Stimulated activated CD8-positive, alpha-beta memory T cell treated with anti-CD3 and anti-CD28 coated beads, Interleukin-15, amount 100 ng/mL, for 24 hours (primary cell): ENCODE results near the gene FOXL1.

Experiments
- DNase-seq: peaks from one replicate; pipeline ENCODE4 v3.0.0-alpha.2; 2020; ENCODE audit warnings: low read depth

Gene FOXL1

DNA sequence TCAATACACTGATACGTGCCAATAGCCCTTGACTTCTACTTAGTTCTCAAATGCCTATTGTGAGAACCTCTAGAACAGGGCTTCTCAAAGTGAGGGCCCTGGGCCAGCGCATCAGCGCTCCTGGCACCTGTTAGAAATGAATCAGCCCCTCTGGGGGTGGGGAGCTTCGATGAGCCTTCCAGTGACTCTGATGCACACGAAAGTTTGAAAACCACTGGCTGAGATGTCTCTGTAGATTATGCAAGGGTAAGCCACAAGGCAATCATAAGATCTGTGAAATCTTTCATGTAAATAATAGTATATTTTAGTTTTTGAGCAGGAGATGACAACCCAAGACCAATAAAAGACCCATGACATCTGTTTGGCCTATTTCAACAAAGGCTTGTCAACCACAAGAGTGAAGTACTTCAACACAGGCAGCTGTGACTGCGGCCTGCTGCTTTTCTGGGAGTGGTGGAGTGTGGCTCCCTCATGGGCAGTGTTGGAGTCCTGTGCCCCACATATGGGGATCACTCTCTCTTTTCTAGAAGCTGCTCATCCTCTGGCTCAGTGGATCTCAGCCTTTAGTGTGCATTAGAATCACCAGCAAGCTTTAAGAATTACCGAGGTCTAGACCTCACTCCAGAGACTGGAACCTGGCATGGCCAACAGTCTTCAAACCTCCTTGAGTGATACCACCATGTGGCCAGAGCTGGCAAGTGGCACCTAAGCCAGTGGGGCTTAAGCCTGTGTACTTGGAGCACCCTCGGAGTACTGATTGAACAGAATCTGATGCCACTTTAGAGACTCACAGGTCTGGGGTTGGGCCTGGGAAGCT is 29.1 kb upstream of the FOXL1 start:
- DNase-seq, result no peak

DNA sequence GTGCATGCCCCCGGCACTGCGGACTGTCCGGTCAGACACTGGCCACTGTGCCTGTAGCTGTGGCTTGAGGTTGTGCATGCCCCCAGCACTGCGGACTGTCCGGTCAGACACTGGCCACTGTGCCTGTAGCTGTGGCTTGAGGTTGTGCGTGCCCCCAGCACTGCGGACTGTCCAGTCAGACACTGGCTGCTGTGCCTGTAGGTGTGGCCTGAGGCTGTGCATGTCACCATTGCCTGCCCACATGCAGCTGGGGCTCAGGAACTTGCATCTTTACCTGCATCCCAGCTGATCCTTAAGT is 28.5 kb upstream of the FOXL1 start:
- no peak for DNase-seq

DNA sequence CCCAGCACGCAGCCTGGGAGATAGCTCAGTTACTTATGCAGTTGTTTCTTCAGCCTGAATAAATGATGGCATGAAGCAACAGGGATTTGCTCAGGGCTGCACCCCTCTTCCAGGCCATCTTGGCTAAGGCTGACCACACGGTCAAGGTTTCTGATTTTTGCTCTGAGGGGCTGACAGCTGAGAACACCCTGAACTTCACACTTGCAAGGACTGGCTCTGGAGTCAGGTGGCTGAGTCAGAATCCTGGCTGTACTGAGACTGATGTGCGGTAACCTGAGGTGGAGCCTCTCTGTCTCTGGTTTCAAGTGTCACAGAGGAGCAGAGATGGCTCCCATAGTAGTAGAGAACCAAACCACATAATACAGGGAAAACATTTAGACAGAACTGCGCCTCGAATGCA is 28.1 kb upstream of the FOXL1 start:
- DNase-seq, result no peak

DNA sequence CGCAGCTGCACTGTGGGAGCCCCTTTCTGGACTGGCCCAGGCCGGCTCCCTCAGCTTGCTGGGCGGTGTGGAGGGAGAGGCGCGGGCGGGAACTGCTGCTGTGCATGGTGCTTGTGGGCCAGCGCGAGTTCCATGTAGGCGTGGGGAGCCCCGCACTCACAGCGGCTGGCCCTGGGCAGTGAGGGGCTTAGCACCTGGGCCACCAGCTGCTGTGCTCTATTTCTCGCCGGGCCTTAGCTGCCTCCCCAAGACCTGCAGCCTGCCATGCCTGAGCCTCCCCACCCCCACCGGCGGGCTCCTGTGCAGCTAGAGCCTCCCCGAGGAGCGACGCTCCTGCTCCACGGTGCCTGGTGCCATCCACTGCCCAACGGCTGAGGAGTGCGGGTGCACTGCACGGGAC is 25.0 kb upstream of the FOXL1 start:
- no peak for DNase-seq

DNA sequence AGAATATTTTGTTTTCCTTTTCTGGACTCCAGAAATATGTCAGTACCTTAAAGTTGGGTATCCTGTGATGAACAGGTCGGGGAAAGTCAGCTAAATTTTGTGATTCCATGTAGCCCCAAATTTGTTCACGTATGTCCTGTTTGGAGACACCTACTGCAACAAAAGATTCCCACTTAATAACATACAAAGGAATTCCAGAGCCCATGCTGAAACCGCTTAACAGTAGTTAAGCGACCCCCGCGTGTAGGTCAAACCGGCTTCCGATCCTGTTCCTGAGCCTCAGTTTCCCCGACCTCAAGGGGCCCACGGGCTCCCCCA is 23.8 kb upstream of the FOXL1 start:
- no peak for DNase-seq

DNA sequence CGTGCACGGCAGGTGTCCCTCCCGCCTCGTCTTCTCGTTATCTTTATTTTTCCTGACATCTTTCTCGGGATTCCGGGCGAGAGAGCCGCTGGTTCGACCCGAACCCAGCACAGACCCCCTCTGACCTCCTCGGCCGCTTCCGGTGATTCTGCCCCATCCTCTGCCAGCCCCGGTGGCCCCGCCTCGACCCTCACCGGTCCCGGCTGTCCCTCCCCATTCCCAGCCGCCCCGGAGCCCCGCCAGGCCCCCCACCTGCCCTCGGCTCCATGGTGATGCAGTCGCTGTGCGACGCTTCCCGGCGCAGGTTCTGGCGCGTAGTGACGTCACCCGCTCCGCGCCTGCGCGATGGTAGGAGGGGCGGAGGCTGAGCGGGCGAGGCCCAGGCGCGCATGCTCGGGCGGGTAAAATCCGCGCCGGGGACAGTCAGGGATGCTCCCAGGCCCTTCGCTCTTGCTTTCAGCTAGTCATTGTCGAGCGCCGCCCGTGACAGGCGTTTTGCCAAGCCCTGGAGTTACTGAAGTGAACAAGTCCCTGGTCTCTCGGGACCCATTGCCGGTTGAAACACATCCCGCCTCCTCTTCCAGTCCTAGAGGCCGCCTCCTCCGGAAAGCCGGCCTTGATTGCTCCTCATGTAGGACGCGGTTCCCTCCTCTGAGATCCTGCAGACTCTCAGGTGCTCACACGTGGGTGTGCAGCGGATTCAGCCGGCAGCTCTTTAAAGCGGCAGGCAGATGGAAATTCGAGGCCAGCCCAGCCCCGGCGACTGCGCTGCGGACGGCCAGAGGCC is 23.2 kb upstream of the FOXL1 start, which contains the start of gene MTHFSD:
Gene MTHFSD (minus strand): TSS at position 319 of the 787 bp plus-strand sequence. CDS start 51 bp downstream, at position 268.
- DNase-seq, result peak; percentile 98

DNA sequence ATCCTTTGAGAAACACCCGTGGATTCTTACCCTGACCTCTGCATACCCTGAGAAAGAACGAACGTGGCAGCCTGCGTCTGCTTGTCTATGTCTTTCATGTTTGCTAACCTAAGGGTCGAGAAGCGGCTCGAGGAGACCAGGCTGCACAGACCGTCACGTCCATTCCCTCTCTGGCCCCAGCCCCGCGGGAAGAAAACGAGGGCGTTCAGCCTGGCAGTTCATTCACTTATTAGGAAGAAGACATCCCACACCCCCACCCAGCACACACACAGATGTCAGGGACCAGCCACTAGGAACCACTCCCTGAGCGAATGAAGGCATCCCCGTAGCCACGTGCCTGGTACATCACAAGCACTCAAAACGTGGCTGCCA is 22.7 kb upstream of the FOXL1 start:
- DNase-seq, result no peak

DNA sequence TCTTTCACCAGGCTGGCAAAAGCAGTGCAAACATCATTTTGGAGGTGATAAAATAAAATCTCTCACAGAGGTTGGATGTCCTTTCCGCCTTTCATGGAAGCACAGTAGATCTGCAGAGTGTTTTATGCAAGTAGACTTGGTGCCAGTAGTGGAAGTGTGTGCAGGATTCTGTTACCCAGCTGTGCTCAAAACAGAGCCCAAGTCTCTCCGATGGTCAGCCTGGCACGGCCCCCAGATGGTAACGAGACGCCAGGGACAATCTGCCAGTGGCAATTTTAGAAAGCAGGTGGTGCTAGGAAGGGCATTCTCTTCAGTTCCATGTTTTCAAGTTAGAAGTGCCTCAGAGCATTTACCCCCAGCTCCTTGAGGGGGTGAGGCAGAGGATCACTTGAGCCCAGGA is 21.8 kb upstream of the FOXL1 start:
- DNase-seq, result no peak

DNA sequence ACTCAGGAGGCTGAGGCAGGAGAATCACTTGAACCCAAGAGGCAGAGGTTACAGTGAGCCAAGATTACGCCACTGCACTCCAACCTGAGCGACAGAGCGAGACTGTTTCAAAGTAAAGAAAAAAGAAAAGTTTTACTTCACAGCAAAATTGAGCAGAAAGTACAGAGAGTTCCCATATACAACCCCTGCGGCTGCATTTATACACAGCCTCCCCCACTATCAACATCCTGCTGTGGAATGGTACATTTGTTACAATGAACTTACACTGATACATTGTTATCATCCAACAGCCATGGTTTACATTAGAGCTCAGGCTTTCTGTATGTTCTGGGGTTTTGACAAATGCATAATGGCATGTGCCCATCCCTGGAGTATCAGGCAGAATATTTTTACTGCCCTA is 20.8 kb upstream of the FOXL1 start:
- DNase-seq, result no peak

DNA sequence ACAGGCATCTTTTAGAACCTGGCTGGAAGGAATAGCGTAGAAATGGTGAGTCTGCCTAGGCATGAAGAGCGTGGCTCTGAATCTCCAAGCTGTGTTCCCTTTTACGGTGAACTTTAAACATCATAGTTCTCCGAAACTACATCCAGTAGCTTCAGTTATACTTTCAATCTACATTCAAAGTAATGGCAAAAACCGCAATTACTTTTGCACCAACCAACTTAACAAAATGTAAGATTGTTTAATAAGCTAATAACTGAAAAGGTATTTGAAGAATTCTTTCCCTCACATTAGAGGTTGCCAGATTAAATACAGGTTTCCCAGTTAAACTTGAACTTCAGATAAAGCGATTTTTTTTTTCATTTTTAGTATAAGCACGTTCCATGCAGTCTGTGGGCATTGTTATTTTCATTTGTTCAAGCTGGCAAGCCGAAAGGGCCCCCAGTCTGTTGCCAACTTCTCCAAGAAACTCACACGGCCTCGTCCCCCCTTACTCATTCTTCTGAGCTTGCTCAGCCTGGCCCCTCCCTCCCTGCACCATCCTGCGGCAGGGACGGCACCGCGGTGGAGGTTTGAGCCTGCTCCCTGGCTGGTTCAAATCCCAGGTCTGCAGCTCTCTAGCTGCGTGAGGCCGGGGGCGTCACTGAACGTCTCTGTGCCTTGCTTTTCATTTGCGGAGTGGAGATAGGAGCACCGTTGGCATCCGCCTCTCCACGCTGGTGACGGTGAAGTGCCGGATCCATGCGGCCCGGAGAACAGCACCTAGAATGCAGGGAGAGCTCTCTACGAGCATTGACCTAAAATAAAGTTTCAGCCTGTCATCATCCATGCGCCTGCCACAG is 19.8 kb upstream of the FOXL1 start:
- DNase-seq, result no peak

DNA sequence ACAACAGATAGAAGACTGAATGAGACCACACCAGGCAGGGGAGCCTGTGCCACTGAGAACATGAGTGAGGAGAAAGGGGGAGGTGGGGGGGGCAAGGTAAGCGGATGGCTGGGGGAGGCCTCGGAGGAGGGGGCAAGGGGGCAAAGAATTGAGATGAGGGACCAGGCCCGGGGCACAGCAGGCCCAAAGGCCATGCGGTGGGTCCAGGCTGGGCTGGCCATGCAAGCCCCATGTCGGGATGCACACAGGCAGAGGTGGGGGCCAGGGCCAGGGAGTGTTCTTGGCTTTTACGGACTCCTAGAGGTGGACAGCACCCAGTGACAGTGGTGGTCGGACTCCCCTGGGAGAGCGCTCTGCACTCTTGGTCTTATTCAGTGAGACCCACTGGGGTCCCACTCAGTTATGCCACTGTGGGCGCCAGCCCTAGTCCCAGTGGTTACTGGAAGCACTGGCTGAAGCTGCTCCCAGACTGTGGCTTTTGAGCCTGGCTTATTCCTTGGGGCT is 18.5 kb upstream of the FOXL1 start:
- DNase-seq, result no peak

DNA sequence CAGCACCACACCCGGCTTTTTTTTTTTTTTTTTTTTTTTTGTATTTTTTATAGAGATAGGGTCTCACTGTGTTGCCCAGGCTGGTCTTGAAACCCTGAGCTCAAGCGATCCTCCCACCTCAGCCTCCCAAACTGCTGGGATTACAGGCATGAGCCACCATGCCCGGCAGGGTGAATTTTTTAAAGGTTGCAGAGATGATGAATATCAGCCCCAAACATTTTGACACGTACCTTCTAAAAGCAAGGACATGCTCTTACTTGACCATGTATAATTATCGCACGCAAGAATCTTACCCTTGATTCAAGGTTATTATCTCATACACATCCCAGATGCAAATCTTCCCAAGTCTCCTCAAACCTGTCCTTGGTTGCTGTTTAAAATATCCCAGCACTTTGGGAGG is 16.0 kb upstream of the FOXL1 start:
- DNase-seq, result no peak

DNA sequence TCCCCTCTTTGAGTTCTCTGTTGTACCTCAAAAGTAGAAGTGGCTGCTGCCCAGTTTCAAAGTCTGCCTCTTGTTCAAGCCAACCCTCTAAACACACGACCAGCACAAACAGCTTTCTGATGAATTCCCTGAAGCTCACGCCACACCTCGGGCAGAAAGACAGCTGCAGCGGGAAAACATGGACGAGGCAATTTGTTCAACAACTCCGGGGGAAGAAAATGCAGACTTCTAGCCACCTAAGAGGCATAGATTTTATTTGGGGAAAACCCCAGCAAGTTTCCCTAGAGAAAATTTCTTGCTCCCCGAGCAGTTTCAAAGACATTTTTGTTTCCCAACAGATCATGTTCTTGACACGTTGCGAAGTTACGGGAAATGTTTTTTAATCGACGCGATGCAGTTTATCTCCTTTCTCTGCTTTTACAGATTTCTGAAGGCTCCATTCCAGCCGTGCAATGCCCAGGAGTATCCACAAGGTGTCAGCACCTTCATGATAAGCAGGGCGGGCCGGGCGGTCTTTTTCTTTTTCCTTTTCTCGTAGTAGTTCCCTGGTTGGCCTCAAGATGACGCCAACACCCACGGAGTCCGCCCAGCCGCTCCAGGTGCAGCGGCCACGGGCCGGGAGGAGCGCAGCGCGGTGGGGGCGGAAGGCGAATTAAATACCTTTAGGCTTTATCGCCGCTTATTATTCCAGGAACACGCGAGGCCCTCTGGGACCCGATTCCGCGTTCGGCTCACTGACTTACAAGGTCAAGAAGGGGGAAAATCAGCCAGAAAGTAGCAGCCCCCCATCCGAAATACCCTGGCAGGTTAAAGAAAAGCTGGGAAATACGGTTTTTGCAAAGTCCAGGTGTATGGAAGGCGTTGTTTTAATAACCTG is 14.6 kb upstream of the FOXL1 start:
- DNase-seq, result peak; percentile 52

DNA sequence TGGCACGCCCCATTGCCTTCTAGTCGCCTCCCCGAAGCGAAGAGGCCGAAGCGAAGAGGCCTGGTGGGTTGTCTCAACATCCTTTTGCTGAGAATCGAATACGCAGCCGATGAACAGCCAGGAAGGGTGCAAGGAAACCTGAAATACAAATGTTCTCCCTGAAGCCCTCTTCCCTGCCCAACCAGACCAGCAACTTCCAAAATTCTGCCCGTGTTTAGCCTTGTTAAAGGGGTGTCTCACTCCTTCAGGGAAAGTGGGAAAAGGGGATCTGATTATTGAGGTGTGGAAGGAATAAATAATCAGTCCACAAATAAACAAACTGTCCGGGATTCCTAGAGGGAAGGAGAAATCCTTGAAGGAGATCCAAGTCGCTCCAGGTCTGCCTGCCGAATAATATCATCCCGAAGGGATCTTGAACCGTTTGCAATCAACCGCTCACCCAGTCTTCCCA is 13.1 kb upstream of the FOXL1 start:
- DNase-seq, result no peak

DNA sequence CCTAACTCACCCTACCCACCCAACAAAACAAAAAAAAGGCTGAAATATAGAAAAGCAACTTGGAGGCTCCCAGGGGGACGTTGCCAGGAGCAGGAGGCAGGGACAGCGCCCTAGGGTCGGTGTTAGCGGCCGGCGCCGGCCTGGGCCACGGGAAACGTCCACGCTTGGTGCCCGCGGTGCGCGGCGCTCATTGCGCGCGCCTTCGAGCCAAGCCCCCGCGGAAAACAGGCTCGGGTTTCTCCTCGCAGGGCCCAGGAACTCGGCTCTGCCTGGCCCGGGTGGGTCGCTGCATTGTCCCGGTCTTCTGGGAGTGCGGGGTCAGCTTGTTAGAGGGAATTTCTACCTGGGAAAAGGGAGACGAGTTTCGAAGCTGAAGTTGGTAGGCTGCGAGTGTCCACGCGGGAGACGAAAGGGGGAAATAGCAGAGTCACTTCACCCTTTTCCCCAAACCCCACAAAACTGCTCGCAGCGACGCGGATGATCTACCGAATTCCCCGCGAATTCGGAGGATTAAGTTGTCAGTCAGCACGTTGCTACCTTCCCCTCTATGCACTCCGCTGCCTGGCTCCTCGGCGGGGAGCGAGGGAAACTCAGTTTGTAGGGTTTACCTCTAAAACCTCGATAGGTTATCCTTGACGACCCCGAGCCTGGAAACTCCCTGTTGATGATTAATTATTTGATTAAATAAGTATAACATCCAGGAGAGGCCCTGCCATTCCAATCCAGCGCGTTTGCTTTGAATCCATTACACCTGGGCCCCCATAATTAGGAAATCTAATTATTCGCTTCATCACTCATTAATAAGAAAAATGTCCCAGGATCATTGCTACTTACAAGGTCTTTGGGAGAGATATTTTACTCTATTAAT is 12.5 kb upstream of the FOXL1 start:
- no peak for DNase-seq

DNA sequence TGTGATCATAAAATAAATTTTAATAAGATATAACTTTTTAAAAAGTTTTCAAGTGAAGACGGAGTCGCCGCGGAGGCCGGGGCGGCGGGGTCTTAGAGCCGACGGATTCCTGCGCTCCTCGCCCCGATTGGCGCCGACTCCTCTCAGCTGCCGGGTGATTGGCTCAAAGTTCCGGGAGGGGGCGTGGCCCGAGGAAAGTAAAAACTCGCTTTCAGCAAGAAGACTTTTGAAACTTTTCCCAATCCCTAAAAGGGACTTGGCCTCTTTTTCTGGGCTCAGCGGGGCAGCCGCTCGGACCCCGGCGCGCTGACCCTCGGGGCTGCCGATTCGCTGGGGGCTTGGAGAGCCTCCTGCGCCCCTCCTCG is 11.8 kb upstream of the FOXL1 start, which contains the start of gene FOXC2:
Gene FOXC2 (plus strand): TSS at position 229 of the 365 bp plus-strand sequence. CDS start 507 bp downstream, outside the sequence.
- no peak for DNase-seq

DNA sequence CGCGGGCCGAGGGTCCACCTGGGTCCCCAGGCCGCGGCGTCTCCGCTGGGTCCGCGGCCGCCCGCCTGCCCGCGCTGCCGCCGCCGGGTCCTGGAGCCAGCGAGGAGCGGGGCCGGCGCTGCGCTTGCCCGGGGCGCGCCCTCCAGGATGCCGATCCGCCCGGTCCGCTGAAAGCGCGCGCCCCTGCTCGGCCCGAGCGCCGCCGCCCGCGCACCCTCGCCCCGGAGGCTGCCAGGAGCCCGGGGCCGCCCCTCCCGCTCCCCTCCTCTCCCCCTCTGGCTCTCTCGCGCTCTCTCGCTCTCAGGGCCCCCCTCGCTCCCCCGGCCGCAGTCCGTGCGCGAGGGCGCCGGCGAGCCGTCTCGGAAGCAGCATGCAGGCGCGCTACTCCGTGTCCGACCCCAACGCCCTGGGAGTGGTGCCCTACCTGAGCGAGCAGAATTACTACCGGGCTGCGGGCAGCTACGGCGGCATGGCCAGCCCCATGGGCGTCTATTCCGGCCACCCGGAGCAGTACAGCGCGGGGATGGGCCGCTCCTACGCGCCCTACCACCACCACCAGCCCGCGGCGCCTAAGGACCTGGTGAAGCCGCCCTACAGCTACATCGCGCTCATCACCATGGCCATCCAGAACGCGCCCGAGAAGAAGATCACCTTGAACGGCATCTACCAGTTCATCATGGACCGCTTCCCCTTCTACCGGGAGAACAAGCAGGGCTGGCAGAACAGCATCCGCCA is 11.2 kb upstream of the FOXL1 start:
- DNase-seq, result no peak

DNA sequence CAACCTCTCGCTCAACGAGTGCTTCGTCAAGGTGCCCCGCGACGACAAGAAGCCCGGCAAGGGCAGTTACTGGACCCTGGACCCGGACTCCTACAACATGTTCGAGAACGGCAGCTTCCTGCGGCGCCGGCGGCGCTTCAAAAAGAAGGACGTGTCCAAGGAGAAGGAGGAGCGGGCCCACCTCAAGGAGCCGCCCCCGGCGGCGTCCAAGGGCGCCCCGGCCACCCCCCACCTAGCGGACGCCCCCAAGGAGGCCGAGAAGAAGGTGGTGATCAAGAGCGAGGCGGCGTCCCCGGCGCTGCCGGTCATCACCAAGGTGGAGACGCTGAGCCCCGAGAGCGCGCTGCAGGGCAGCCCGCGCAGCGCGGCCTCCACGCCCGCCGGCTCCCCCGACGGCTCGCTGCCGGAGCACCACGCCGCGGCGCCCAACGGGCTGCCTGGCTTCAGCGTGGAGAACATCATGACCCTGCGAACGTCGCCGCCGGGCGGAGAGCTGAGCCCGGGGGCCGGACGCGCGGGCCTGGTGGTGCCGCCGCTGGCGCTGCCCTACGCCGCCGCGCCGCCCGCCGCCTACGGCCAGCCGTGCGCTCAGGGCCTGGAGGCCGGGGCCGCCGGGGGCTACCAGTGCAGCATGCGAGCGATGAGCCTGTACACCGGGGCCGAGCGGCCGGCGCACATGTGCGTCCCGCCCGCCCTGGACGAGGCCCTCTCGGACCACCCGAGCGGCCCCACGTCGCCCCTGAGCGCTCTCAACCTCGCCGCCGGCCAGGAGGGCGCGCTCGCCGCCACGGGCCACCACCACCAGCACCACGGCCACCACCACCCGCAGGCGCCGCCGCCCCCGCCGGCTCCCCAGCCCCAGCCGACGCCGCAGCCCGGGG is 10.4 kb upstream of the FOXL1 start:
- DNase-seq, result no peak
